Measurements from ENCODE around the gene KDM4F. TPM values are rescaled to one million over a fixed set of nuclear protein-coding genes. Genes with fewer than 3 reads are reported as not detected.

The KDM4F gene
- total and polyA plus RNA-seq, 4 donors, result not detected

DNA sequence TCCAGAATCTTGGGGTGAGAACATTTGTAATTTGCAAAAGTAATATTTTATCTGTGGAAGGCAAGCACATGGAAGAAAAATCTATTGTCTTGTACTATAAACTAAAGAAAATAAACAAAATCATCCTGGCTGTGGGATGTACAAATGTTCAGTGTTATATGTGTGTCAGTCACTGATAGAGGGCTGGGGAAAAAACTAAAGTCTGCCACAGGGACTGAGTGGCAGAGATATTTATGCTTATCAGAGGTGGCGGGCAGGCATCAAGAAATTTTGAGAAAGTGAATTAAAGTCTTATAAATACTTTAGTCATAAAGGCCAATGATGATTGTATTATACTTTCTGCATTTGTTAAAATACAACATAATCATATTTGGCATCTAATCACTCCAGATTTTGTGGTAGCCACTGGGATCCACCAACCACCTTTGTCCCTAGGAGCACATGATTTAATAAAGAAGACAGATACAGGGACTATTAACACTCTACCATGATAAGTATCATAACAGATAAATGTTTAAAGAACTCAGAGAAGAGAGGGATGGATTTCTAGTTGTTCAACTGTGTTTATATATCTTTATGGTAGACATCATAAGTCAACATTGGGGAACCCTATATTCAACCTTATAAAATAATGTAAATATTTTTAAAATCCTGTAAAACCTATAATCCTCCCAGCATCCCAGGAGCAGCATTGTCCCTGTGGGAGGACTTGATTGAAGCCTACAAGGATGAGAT is 37.8 kb downstream of the KDM4F start:
- Histone ChIP-seq H3K9ac (ENCODE audit: low read depth in 1 of 2, low read length in 2 of 2) (no peak overlapping the region), H3K27me3 (ENCODE audit: control insufficient read depth in 4 of 4, insufficient read depth in 4 of 4, low read length in 3 of 4) (no peaks in the 10 kb centered on the region), H3K4me3 (ENCODE audit: low read depth in 1 of 3, low read length in 3 of 3) (no peak overlapping the region), H3K36me3 (ENCODE audit: control insufficient read depth in 4 of 4, insufficient read depth in 3 of 4, low read depth in 1 of 4, low read length in 3 of 4) (no peaks in the 10 kb centered on the region), H3K4me1 (ENCODE audit: control insufficient read depth in 4 of 4, insufficient read depth in 4 of 4, low read length in 3 of 4) (peaks cover 2 to 18% (median 7%) of the 10 kb centered on the region in 4 donors), H3K9me3 (ENCODE audit: control insufficient read depth in 4 of 4, low read length in 3 of 4) (no peaks in the 10 kb centered on the region), H3K27ac (ENCODE audit: low read depth in 1 of 2, low read length in 2 of 2) (no peak overlapping the region)
- TF ChIP-seq, protein P1, sequence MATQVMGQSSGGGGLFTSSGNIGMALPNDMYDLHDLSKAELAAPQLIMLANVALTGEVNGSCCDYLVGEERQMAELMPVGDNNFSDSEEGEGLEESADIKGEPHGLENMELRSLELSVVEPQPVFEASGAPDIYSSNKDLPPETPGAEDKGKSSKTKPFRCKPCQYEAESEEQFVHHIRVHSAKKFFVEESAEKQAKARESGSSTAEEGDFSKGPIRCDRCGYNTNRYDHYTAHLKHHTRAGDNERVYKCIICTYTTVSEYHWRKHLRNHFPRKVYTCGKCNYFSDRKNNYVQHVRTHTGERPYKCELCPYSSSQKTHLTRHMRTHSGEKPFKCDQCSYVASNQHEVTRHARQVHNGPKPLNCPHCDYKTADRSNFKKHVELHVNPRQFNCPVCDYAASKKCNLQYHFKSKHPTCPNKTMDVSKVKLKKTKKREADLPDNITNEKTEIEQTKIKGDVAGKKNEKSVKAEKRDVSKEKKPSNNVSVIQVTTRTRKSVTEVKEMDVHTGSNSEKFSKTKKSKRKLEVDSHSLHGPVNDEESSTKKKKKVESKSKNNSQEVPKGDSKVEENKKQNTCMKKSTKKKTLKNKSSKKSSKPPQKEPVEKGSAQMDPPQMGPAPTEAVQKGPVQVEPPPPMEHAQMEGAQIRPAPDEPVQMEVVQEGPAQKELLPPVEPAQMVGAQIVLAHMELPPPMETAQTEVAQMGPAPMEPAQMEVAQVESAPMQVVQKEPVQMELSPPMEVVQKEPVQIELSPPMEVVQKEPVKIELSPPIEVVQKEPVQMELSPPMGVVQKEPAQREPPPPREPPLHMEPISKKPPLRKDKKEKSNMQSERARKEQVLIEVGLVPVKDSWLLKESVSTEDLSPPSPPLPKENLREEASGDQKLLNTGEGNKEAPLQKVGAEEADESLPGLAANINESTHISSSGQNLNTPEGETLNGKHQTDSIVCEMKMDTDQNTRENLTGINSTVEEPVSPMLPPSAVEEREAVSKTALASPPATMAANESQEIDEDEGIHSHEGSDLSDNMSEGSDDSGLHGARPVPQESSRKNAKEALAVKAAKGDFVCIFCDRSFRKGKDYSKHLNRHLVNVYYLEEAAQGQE (IDR thresholded peaks at IDR 0.05), result no peak
- TF ChIP-seq YY1 (IDR thresholded peaks at IDR 0.05), result no peak
- no peak for TF ChIP-seq GABPA (IDR thresholded peaks at IDR 0.05 in 1 of 2, conservative IDR thresholded peaks at IDR 0.05 in 1 of 2)
- TF ChIP-seq, protein P2, sequence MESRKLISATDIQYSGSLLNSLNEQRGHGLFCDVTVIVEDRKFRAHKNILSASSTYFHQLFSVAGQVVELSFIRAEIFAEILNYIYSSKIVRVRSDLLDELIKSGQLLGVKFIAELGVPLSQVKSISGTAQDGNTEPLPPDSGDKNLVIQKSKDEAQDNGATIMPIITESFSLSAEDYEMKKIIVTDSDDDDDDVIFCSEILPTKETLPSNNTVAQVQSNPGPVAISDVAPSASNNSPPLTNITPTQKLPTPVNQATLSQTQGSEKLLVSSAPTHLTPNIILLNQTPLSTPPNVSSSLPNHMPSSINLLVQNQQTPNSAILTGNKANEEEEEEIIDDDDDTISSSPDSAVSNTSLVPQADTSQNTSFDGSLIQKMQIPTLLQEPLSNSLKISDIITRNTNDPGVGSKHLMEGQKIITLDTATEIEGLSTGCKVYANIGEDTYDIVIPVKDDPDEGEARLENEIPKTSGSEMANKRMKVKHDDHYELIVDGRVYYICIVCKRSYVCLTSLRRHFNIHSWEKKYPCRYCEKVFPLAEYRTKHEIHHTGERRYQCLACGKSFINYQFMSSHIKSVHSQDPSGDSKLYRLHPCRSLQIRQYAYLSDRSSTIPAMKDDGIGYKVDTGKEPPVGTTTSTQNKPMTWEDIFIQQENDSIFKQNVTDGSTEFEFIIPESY (IDR thresholded peaks at IDR 0.05), result no peak
- TF ChIP-seq FOXA1 (IDR thresholded peaks at IDR 0.05), result no peak
- TF ChIP-seq, protein P3, sequence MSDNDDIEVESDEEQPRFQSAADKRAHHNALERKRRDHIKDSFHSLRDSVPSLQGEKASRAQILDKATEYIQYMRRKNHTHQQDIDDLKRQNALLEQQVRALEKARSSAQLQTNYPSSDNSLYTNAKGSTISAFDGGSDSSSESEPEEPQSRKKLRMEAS (IDR thresholded peaks at IDR 0.05), result no peak
- no peak for TF ChIP-seq EGR1 (IDR thresholded peaks at IDR 0.05; ENCODE audit: low read depth in 2 of 2)
- TF ChIP-seq FOXA2 (IDR thresholded peaks at IDR 0.05), result no peak
- TF ChIP-seq, protein P4, sequence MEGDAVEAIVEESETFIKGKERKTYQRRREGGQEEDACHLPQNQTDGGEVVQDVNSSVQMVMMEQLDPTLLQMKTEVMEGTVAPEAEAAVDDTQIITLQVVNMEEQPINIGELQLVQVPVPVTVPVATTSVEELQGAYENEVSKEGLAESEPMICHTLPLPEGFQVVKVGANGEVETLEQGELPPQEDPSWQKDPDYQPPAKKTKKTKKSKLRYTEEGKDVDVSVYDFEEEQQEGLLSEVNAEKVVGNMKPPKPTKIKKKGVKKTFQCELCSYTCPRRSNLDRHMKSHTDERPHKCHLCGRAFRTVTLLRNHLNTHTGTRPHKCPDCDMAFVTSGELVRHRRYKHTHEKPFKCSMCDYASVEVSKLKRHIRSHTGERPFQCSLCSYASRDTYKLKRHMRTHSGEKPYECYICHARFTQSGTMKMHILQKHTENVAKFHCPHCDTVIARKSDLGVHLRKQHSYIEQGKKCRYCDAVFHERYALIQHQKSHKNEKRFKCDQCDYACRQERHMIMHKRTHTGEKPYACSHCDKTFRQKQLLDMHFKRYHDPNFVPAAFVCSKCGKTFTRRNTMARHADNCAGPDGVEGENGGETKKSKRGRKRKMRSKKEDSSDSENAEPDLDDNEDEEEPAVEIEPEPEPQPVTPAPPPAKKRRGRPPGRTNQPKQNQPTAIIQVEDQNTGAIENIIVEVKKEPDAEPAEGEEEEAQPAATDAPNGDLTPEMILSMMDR (IDR thresholded peaks at IDR 0.05; ENCODE audit: low read depth, low read length, missing input control), result no peak
- TF ChIP-seq HNF4A (conservative IDR thresholded peaks at IDR 0.05), result no peak
- TF ChIP-seq HNF4G (IDR thresholded peaks at IDR 0.05), result no peak
- TF ChIP-seq RAD21 (IDR thresholded peaks at IDR 0.05), result no peak
- no peak for TF ChIP-seq TAF1 (conservative IDR thresholded peaks at IDR 0.05)
- TF ChIP-seq SP1 (IDR thresholded peaks at IDR 0.05), result no peak
- TF ChIP-seq, protein P5, sequence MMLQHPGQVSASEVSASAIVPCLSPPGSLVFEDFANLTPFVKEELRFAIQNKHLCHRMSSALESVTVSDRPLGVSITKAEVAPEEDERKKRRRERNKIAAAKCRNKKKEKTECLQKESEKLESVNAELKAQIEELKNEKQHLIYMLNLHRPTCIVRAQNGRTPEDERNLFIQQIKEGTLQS (IDR thresholded peaks at IDR 0.05), result no peak
- WGBS, result 97% methylated on average over 1 of the region's 1 CpG
- no peak for DNase-seq (ENCODE audit: low spot score)
